Activated CD4-positive, alpha-beta T cell treated with anti-CD3 and anti-CD28 coated beads, Interleukin-2, amount 50 U/mL, for 24 hours (primary cell): ENCODE results near the gene DHRS9.

ENCODE experiments used
- DNase-seq, 2 donors: peaks; one replicate each; pipeline ENCODE4 v3.0.0-alpha.2; 2020; ENCODE audit warnings: low read depth in 1 of 2, low spot score in 1 of 2

DHRS9 gene

GRCh38 chr2:169065422-169065821 is 3.9 kb upstream of the DHRS9 start:
- DNase-seq = no peak

GRCh38 chr2:169065864-169066517 is 3.4 kb upstream of the DHRS9 start:
- no peak for DNase-seq

DNA sequence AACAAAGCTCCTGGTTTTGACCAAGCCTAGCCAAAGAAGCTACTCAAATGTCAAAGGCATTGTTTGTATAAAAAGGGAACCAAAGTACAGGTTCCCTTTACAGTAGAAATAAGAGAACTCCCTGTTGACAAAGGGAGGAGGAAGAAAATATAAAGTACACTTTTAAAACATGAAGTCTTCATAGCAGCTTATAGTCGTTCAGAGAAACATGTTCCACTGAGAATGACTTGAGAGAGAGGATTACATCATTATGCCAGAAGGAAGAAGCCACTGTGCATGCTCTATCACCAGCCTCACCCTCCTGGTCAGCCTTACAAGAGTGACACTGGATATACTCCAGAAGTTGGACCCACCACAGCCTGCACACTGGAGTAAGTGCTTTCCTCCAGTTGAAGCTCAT is 2.5 kb upstream of the DHRS9 start:
- no peak for DNase-seq

- DNase-seq = no peak
Measured at GRCh38 chr2:169069833-169070232, 470 bp downstream of the DHRS9 start.

GRCh38 chr2:169071455-169071854 is 2.1 kb downstream of the DHRS9 start:
- DNase-seq = no peak

- DNase-seq = no peak
Measured at GRCh38 chr2:169072163-169072925, 3.0 kb downstream of the DHRS9 start.

- DNase-seq = no peak
Measured at GRCh38 chr2:169073211-169073962, 4.0 kb downstream of the DHRS9 start.

DNA sequence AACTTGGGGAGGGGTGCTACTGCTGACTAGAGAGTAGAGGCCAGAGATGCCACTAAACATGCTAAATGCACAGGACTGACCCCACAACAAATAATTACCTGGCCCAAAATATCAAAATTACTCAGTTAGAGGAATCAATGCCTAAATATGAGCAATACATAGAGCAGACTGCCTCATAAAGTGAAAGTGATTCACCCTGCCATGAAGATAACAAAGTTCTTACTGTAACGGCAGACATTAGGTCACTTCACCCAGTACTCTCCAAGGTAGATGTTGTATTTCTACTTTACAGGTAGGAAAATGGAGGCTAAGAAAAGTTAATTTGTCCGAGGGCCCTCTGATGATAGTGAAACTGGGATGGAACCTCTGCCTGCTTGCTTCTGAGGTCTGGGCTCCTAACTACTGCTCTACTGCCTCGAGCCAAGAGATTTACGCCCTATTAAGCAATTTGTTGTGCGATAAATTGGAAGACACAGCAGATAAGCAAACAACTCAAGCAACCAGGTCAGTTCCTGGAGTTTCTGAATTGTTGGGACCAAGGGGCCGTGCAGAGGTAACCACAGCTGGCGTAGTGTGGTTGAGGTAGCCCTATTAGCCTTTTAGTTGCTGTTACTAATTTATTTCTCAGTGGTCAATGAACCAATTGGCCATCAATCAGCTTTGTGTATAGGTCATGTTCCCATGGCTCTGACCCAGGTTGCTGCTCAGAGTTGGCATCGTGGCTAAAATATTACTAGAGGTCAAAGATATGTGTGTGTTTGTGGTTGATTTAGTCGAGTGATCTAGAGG is 4.8 kb downstream of the DHRS9 start:
- DNase-seq = no peak

GRCh38 chr2:169077674-169078240 is 8.4 kb downstream of the DHRS9 start:
- DNase-seq = no peak

DNA sequence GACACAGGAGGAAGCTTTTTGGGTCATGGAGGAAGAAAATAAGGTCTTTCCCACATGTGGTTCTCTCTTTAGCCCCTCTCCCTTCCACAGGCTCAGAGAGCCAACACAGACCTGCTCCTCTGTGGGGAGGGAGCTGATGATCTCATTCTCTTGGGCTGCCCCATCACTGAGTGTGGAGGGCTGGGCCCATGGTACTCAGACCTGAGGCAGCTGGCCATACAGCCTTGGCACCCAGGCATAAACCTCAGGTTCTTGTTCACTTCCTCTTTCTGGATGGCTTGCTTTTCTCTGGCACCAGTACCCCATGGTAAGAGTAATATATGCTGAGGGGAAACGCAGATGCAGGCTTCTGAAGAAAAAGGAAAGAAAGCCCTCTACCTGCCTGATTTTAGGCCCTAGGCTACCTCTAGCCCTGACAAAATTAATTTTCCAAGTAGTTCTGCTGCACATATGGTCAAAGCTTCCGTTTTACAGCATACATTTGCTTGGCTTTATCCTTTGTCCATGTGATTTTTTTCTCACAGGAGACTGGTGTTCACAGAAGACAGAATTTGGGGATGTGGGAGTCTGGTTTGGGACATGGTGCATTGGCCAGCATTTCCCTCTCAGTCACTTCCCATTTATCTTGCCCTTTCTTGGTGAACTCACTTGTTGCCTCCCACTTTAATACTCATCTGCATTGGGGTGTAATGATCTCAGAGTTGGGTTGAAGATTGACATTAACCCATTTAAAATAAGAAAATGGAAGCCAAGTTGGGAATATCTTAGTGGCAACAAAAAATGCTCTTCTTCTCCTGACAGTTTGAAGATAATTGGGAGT is 11.1 kb downstream of the DHRS9 start:
- no peak for DNase-seq

GRCh38 chr2:169081551-169081950 is 12.2 kb downstream of the DHRS9 start:
- DNase-seq = no peak

GRCh38 chr2:169082995-169083394 is 13.6 kb downstream of the DHRS9 start:
- DNase-seq = no peak

GRCh38 chr2:169086893-169087467 is 17.6 kb downstream of the DHRS9 start:
- no peak for DNase-seq

DNA sequence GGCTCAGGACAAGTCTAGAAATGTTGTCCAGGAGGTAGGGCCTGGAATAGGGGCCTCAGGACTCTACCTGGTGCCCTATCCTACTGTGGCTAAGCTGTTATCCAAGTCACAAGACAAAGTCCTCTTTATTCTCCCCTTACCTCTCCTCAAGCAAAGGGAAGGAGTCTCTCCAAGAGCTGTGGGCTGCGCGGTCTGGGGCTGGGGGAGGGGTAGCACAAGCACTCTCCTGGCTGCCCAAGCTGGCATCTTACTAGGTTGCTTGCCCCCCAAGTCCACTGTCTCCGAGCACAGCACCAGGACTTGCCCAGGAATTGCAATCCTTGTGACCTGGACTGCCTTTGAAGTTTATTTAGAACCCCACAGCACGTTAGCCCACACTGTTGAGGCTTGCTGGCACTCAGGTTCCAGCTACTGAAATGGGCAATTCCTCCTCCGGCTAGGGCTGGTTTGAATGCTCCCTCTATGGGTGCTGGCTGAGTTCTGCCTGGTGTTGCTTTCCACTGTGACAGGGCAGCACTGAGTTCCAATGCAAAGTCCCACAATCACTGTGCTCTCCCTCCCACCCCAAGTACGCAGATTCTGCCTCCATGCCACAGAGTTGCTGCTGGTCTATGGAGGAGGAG is 18.5 kb downstream of the DHRS9 start:
- DNase-seq = no peak

DNA sequence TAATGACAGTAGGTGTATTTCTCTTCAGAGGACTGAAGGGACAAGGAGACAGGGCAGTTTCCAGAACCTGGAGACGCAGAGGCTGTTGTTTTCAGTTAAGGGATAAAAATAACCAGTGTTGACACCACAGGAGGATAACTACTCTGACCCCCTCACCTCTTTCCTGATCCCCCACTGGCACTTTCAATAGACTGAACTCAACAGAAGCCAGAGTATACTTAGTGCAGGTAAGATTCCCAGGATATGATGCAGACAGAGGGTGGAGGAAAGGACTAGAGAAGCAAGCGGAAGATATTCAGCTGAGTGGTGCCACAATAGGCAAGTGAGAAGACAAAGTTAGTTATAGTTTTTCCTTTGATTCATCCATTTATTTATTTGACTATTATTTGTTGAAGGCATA is 19.8 kb downstream of the DHRS9 start:
- no peak for DNase-seq

DNA sequence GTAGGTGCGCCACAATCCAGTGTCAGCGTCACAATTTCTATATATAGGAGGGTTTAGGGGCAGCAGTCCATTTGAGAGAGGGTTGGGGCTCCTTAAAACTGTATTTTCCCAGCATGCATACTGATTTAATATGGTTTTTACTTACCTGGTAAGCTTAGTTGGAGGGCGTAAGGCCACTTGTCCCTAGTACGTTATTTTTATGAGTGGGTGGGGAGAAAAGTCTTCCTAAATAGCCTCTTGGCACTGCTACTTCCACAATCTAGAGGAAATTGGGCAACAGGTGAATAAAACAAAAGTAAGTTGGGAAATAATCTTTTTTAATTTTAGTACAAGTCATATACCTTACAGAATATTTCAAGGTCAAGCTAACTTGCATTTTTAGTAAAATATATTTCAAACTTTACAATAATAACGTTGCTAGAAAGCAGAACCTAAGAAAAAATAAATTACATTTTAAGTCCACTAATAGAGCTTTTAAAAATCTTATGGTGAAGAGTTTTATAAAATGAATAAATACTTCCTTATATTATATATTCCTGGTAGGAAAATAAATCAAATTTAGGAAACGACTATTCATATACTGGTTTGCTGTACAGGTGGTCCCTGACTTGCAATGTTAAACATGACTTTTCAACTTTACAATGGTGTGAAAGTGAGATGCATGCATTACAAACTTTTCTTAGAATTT is 20.9 kb downstream of the DHRS9 start:
- DNase-seq = no peak

DNA sequence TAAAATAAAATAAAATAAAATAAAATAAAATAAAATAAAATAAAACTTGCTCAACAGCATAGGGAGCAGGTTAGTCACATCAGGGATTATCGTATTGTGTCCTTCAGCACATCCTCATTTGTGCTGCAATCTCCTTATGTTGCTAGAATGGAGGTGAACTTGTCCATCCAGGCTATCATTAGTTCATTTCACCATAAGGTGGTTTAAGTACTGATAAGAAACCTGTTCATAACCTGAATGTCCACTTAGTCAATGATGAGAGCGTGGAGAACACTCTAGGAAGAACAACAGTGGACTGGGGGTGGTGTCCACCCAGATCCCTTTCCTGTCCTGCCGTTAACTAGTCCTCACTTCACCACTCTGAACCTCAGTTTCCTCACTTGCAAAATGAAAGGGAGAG is 21.9 kb downstream of the DHRS9 start:
- DNase-seq = no peak

DNA sequence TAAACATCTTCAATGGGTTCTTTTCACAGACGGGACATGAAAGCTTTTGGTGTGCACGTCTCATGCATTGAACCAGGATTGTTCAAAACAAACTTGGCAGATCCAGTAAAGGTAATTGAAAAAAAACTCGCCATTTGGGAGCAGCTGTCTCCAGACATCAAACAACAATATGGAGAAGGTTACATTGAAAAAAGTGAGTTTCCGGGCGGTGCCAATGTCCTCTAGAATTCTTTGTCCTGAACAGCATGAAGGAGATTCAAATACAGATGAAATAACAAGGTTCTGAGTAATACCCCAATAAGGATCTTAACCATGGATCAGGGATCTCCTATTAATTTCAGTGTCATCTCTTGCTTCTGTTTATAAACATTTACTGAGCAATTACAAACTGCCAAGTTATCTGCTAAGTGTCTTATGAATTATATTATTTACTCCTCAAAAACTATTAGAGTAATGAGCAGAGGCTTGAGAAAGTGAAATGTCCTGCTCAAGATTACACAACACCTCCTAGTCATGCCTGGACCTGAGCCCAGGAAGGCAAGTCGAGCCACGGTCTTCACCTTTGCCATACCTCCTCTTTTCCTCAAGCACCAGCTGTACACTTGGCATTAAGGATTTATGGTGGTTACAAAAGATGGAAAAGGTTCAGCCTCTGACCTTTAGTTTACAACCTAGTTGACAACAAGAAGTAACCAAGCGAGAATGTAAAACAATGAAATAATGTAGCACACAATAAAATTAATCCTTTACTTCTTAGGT is 22.6 kb downstream of the DHRS9 start:
- DNase-seq = no peak
